ENCODE results near the gene NRXN2.

NRXN2 gene

GRCh38 chr11:64722141-64723065, 594 bp downstream of the NRXN2 start:
- in situ Hi-C loops (cut with MboI; ENCODE audit: low sequenced_read_pairs): no loop called here

GRCh38 chr11:64721359-64721699, 1.7 kb downstream of the NRXN2 start:
- in situ Hi-C loops (cut with MboI; ENCODE audit: low sequenced_read_pairs): no loop called here

- in situ Hi-C loops (cut with MboI; ENCODE audit: low sequenced_read_pairs): no loop called here
These were observed 2.2 kb downstream of the NRXN2 start for GRCh38 chr11:64720640-64721358.

- in situ Hi-C loops (cut with MboI; ENCODE audit: low sequenced_read_pairs): no loop called here
These were observed 2.8 kb downstream of the NRXN2 start for GRCh38 chr11:64720167-64720566.

- in situ Hi-C loops (cut with MboI; ENCODE audit: low sequenced_read_pairs): no loop called here
These were observed 3.6 kb downstream of the NRXN2 start for GRCh38 chr11:64719406-64719805.

- in situ Hi-C loops (cut with MboI; ENCODE audit: low sequenced_read_pairs): no loop called here
These were observed 4.2 kb downstream of the NRXN2 start for GRCh38 chr11:64718780-64719124.

- in situ Hi-C loops (cut with MboI; ENCODE audit: low sequenced_read_pairs): no loop called here
These were observed 4.8 kb downstream of the NRXN2 start for GRCh38 chr11:64718084-64718779.

- in situ Hi-C loops (cut with MboI; ENCODE audit: low sequenced_read_pairs): no loop called here
These were observed 5.8 kb downstream of the NRXN2 start for GRCh38 chr11:64717268-64717578.

- in situ Hi-C loops (cut with MboI; ENCODE audit: low sequenced_read_pairs): no loop called here
These were observed 6.3 kb downstream of the NRXN2 start for GRCh38 chr11:64716473-64717267.

- in situ Hi-C loops (cut with MboI; ENCODE audit: low sequenced_read_pairs): no loop called here
These were observed 7.1 kb downstream of the NRXN2 start for GRCh38 chr11:64715756-64716472.

- in situ Hi-C loops (cut with MboI; ENCODE audit: low sequenced_read_pairs): no loop called here
These were observed 7.9 kb downstream of the NRXN2 start for GRCh38 chr11:64715110-64715509.

- in situ Hi-C loops (cut with MboI; ENCODE audit: low sequenced_read_pairs): no loop called here
These were observed 8.3 kb downstream of the NRXN2 start for GRCh38 chr11:64714666-64715065.

- in situ Hi-C loops (cut with MboI; ENCODE audit: low sequenced_read_pairs): no loop called here
These were observed 9.1 kb downstream of the NRXN2 start for GRCh38 chr11:64713781-64714363.

- in situ Hi-C loops (cut with MboI; ENCODE audit: low sequenced_read_pairs): no loop called here
These were observed 9.8 kb downstream of the NRXN2 start for GRCh38 chr11:64713016-64713707.

GRCh38 chr11:64712430-64713015, 10.5 kb downstream of the NRXN2 start:
- in situ Hi-C loops (cut with MboI; ENCODE audit: low sequenced_read_pairs): no loop called here

- in situ Hi-C loops (cut with MboI; ENCODE audit: low sequenced_read_pairs): no loop called here
These were observed 11.0 kb downstream of the NRXN2 start for GRCh38 chr11:64711956-64712362.

GRCh38 chr11:64711138-64711955, 11.7 kb downstream of the NRXN2 start:
- in situ Hi-C loops (cut with MboI; ENCODE audit: low sequenced_read_pairs): no loop called here

- in situ Hi-C loops (cut with MboI; ENCODE audit: low sequenced_read_pairs): no loop called here
These were observed 12.4 kb downstream of the NRXN2 start for GRCh38 chr11:64710418-64711137.
